A673 (cell line): ENCODE results near the gene AMOTL1. TPM values are rescaled to one million over a fixed set of nuclear protein-coding genes. Genes with fewer than 3 reads are reported as not detected.

ENCODE experiments used
- BruUV-seq: library from RNA; stranded (reverse); fragments of 400-500 nt; replicated peaks from 2 replicates; lab custom pipeline; 2021; lab: Mats Ljungman, UMichigan
- CTCF ChIA-PET: fragments of 300-600 bp; sonication (Branson Sonifier 250); formaldehyde crosslinking; loops from one replicate; lab custom pipeline; 2022; ENCODE audit warnings: antibody characterized with exemption; lab: Charles Lee
- POLR2A ChIA-PET: fragments of 300-600 bp; sonication (Branson Sonifier 250); formaldehyde crosslinking; loops from one replicate; lab custom pipeline; 2022; ENCODE audit warnings: antibody characterized with exemption; ENCODE audit not compliant: low non-redundant PET; lab: Charles Lee
- DNase-seq: peaks from one replicate; pipeline ENCODE4 v3.0.0-alpha.2; 2015; ENCODE audit warnings: low spot score
- H3K27ac ChIP-seq: fragments of 200-600 bp; sonication (generic); 2 replicates; pipeline ENCODE4 v1.5.1; 2016; ENCODE audit warnings: mixed run types, low read depth, mild to moderate bottlenecking, mixed read lengths, antibody characterized with exemption, low read length; ENCODE audit not compliant: poor library complexity, severe bottlenecking
- H3K27me3 ChIP-seq: fragments of 200-600 bp; sonication (generic); replicated peaks from 2 replicates; pipeline ENCODE4 v1.6.1; 2017; ENCODE audit warnings: mixed run types, low read depth, mild to moderate bottlenecking, mixed read lengths, antibody characterized with exemption, low read length; ENCODE audit not compliant: insufficient read depth, poor library complexity
- H3K36me3 ChIP-seq: fragments of 200-600 bp; sonication (generic); 2 replicates; pipeline ENCODE4 v1.6.1; 2016; ENCODE audit warnings: mixed run types, mild to moderate bottlenecking, mixed read lengths, antibody characterized with exemption, low read length; ENCODE audit not compliant: insufficient read depth, poor library complexity, severe bottlenecking
- H3K4me1 ChIP-seq: fragments of 200-600 bp; sonication (generic); 2 replicates; pipeline ENCODE4 v1.6.1; 2017; ENCODE audit warnings: mixed run types, mild to moderate bottlenecking, mixed read lengths, antibody characterized with exemption, low read length; ENCODE audit not compliant: insufficient read depth, poor library complexity, severe bottlenecking
- H3K4me3 ChIP-seq: fragments of 200-600 bp; sonication (generic); 2 replicates; pipeline ENCODE4 v1.5.1; 2016; ENCODE audit warnings: low read depth, mixed run types, mild to moderate bottlenecking, mixed read lengths, low read length; ENCODE audit not compliant: poor library complexity, severe bottlenecking
- H3K9me3 ChIP-seq: fragments of 200-600 bp; sonication (generic); 2 replicates; pipeline ENCODE4 v1.6.1; 2016; ENCODE audit warnings: mixed run types, low read depth, mild to moderate bottlenecking, mixed read lengths, antibody characterized with exemption, low read length; ENCODE audit not compliant: poor library complexity, severe bottlenecking
- EZH2 ChIP-seq: fragments of 200-600 bp; sonication (generic); IDR thresholded peaks from 2 replicates; pipeline ENCODE4 v1.6.1; 2017; ENCODE audit warnings: borderline replicate concordance, low read depth, mild to moderate bottlenecking, mixed read lengths, antibody characterized with exemption, low read length; ENCODE audit not compliant: poor library complexity, severe bottlenecking
- intact Hi-C: fragments of 100-400 bp; cut with micrococcal nuclease; formaldehyde crosslinking; loops from one replicate; pipeline ENCODE4 v1.10.0; 2022; ENCODE audit not compliant: unreplicated experiment
- total RNA-seq: library from RNA; stranded (reverse); gene quantifications from 2 replicates; pipeline ENCODE4 v1.2.3, GENCODE V29; 2021
- TF ChIP-seq, protein P1 (sequence below): fragments of 300-800, 200-600 bp; sonication (generic); conservative IDR thresholded peaks from 2 replicates; pipeline ENCODE4 v1.5.1; 2017; ENCODE audit warnings: low read depth, mild to moderate bottlenecking, antibody characterized with exemption, low read length, moderate library complexity, mixed read lengths

Gene AMOTL1
- total RNA-seq, 1 experiment from 2014 or later = 68.5 TPM

- TF ChIP-seq EZH2 = no peak
- TF ChIP-seq, protein P1, sequence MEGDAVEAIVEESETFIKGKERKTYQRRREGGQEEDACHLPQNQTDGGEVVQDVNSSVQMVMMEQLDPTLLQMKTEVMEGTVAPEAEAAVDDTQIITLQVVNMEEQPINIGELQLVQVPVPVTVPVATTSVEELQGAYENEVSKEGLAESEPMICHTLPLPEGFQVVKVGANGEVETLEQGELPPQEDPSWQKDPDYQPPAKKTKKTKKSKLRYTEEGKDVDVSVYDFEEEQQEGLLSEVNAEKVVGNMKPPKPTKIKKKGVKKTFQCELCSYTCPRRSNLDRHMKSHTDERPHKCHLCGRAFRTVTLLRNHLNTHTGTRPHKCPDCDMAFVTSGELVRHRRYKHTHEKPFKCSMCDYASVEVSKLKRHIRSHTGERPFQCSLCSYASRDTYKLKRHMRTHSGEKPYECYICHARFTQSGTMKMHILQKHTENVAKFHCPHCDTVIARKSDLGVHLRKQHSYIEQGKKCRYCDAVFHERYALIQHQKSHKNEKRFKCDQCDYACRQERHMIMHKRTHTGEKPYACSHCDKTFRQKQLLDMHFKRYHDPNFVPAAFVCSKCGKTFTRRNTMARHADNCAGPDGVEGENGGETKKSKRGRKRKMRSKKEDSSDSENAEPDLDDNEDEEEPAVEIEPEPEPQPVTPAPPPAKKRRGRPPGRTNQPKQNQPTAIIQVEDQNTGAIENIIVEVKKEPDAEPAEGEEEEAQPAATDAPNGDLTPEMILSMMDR = no peak
- intact Hi-C loops = no loop called here
- ChIA-PET POLR2A (no interaction called here), CTCF (no interaction called here)
- no peaks in the 10 kb centered on the region for H3K27me3 ChIP-seq
- H3K9me3 ChIP-seq = no peaks in the 10 kb centered on the region
- no TSS peak for BruUV-seq
- no peak for DNase-seq
- H3K4me3 ChIP-seq = no peak overlapping the region
- H3K36me3 ChIP-seq = no peaks in the 10 kb centered on the region
- H3K27ac ChIP-seq = no peak overlapping the region
- peaks cover 19% of the 10 kb centered on the region for H3K4me1 ChIP-seq
These were observed 12.7 kb upstream of the AMOTL1 start for GRCh38 chr11:94755494-94755893.

DNA sequence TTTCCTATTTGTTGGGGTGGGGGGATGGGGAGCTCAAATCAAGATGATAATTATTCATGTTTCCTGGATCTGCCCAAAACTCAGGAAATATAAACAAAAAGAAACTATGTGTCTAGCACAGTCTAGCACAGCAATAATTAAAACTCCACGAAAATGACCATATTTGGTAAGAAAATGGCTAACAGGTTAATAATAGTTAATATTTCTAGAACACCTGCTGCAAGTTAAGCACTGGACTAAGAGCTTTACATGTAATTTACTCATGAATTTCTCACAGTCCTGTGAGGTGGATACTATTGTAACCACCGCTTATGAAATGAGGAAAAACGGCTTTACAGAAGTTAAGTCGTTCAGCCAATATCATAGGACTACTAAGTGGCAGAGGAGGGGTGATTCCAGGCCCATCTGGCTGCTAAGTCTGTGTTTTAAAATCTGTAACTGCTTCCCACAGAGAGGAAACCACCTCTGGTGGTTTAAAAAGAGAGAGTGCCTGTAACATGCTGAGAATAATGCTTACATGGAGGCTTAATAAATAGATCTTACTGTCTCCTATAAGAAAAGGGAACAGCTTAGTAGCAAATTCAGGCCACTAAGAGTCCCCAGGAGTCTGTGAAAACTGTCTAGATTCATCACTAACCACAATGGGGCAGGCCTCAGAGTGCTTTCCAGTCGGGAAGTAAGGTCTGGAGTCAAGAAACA is 11.0 kb upstream of the AMOTL1 start:
- ChIA-PET POLR2A (no interaction called here), CTCF (interaction anchor here (0.8 kb wide), 1 partner anchor 16 kb away, joined by 4 read pairs; no protein-coding TSS in a partner anchor)
- peak; percentile 68 for DNase-seq
- intact Hi-C loops = no loop called here
- H3K4me3 ChIP-seq = no peak overlapping the region
- H3K27me3 ChIP-seq = no peaks in the 10 kb centered on the region
- peaks cover 11% of the 10 kb centered on the region for H3K4me1 ChIP-seq
- peak overlapping the region; percentile 25 for H3K27ac ChIP-seq
- no TSS peak for BruUV-seq
- no peaks in the 10 kb centered on the region for H3K9me3 ChIP-seq
- no peak for TF ChIP-seq EZH2
- TF ChIP-seq, protein P1 = no peak
- H3K36me3 ChIP-seq = no peaks in the 10 kb centered on the region

DNA sequence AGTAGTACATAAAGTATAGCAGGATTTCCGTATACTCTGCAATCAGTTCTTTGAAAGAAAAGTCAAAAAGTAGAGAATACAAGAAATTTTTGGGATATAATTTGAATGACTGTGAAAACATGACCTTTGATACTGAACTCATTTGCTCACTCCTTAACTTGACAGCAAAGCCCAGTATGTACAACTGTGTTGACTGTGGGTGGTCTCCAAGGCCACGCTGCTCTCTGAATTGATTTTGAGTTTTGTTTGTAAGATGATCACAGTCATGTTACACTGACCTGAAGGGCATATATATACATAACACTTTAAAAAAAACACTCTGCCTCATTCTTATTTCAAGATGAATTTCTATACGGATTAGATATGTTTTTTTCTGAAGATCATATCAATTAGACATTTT is 9.5 kb upstream of the AMOTL1 start:
- Histone ChIP-seq H3K36me3 (no peaks in the 10 kb centered on the region), H3K4me1 (peaks cover 11% of the 10 kb centered on the region), H3K9me3 (no peaks in the 10 kb centered on the region), H3K27me3 (no peaks in the 10 kb centered on the region), H3K27ac (no peak overlapping the region), H3K4me3 (no peak overlapping the region)
- DNase-seq = no peak
- no TSS peak for BruUV-seq
- intact Hi-C loops = no loop called here
- CTCF ChIA-PET = interaction anchor here (0.6 kb wide), 1 partner anchor 129 kb away, joined by 3 read pairs; no protein-coding TSS in a partner anchor
- POLR2A ChIA-PET = interaction anchor here (0.6 kb wide), 1 partner anchor 367 kb away, joined by 4 read pairs; no protein-coding TSS in a partner anchor
- TF ChIP-seq, protein P1 = no peak
- TF ChIP-seq EZH2 = no peak
